Fibroblast of villous mesenchyme (primary cell): ENCODE results near the gene INPP5B. TPM values are rescaled to one million over a fixed set of nuclear protein-coding genes. Genes with fewer than 3 reads are reported as not detected.

Experiments used
- DNase-seq: peaks from one replicate; pipeline ENCODE4 v3.0.0-alpha.2; 2010; ENCODE audit warnings: low read depth
- H3K4me3 ChIP-seq: 2 replicates; pipeline ENCODE4 v1.5.1; 2011; ENCODE audit warnings: low read depth, mild to moderate bottlenecking, low read length
- CTCF ChIP-seq: IDR thresholded peaks from 2 replicates; pipeline ENCODE4 v1.5.1; 2012; ENCODE audit warnings: low read depth, mild to moderate bottlenecking, low read length; ENCODE audit not compliant: insufficient read depth
- small RNA-seq: library from RNA; depleted of rRNA; stranded (forward); fragments of <200 nt; gene quantifications from one replicate; pipeline ENCODE3, GENCODE V24; 2012
- total RNA-seq: library from RNA; depleted of rRNA; stranded (reverse); fragments of >200 nt; gene quantifications from 2 replicates; pipeline ENCODE4 v1.2.3, GENCODE V29; 2012

INPP5B gene
- total RNA-seq, 1 donor: 31.1 TPM

- TF ChIP-seq CTCF: no peak
- no peak for DNase-seq
- H3K4me3 ChIP-seq: no peak overlapping the region
These were observed 125.4 kb downstream of the INPP5B start for GRCh38 chr1:37821481-37821880.

- H3K4me3 ChIP-seq: no peak overlapping the region
- no peak for TF ChIP-seq CTCF
- peak; percentile 29 for DNase-seq
These were observed 129.4 kb downstream of the INPP5B start for GRCh38 chr1:37817481-37817880.

GRCh38 chr1:37814252-37814651, 132.6 kb downstream of the INPP5B start:
- TF ChIP-seq CTCF: no peak
- H3K4me3 ChIP-seq: no peak overlapping the region
- DNase-seq: no peak

GRCh38 chr1:37813529-37814145, 133.2 kb downstream of the INPP5B start:
- TF ChIP-seq CTCF: no peak

GRCh38 chr1:37811027-37811655, 135.7 kb downstream of the INPP5B start:
- TF ChIP-seq CTCF: peak; percentile 98
- H3K4me3 ChIP-seq: no peak overlapping the region
- DNase-seq: peak; percentile 77

More at GRCh38 chr1:37813529-37814145, 133.2 kb downstream of the INPP5B start:
- DNase-seq: no peak
- H3K4me3 ChIP-seq: no peak overlapping the region

Small RNA genes within 50 kb of the gene (small RNA-seq; reads per million reads assigned to genes)
- not detected for gene RF00017
- not detected for gene RF00092
- not detected for gene RNU6-510P
- gene RNU6-584P: not detected

Other genes starting within 250 kb of the INPP5B start
- under 0.01 TPM in 1 of 2 replicates, not detected in the other for gene EPHA10, start 181.9 kb downstream of the INPP5B start, total RNA-seq
- gene MANEAL, start 153.2 kb downstream of the INPP5B start, total RNA-seq: 0.43 and 0.97 TPM in 2 replicates
- gene C1orf122, start 139.3 kb downstream of the INPP5B start, total RNA-seq: 13.4 and 17.4 TPM in 2 replicates
- gene YRDC, start 138.8 kb downstream of the INPP5B start, total RNA-seq: 11.9 and 15.5 TPM in 2 replicates
- gene MTF1, start 87.5 kb downstream of the INPP5B start, total RNA-seq: 3.2 and 5.6 TPM in 2 replicates
- 108 and 116 TPM in 2 replicates for gene SF3A3, start 43.0 kb upstream of the INPP5B start, total RNA-seq
- gene FHL3, start 58.5 kb upstream of the INPP5B start, total RNA-seq: 25.5 and 33.2 TPM in 2 replicates
- 49.6 and 55.7 TPM in 2 replicates for gene UTP11, start 65.7 kb upstream of the INPP5B start, total RNA-seq
- gene POU3F1, start 99.7 kb upstream of the INPP5B start, total RNA-seq: under 0.01 TPM in 1 of 2 replicates, not detected in the other